GM19452 (cell line): ENCODE measurements around the gene OPRL1.

Experiments used
- ATAC-seq: cut with Tn5 transposase; IDR thresholded peaks from one replicate; pipeline ENCODE4 v1.9.1; 2021; ENCODE audit not compliant: unreplicated experiment

The OPRL1 gene

GRCh38 chr20:64070244-64070993 lies 9.5 kb upstream of the OPRL1 start:
- ATAC-seq: no peak

GRCh38 chr20:64071341-64072332 lies 8.2 kb upstream of the OPRL1 start:
- no peak for ATAC-seq

DNA sequence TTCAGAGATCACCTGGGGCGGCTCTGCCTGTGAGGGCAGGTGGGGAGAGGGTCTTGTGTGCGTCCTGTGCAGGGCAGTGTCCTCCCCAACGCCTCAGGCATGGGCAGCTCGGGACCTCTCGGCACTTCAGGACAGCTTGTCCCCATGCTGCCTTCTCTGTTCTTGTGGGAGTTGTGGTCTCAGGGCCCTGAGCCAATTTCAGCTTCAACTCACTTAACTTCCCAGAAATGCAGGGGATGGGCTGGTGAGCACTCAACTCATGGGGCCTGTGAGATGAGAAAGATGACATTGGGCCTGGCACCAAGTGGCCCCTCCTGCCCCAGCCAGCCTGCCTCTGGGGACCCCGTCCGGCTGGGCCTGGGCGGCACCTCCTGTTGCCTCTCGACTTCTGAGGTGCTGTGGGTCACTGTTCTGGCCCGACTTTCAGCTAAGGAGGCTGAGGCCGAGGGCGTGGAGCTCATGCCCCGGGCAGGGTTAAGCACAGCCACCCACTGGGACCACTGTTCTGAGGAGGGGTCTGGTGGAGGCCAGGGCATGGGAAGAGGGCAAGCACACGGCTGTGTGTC lies 7.3 kb upstream of the OPRL1 start:
- no peak for ATAC-seq

DNA sequence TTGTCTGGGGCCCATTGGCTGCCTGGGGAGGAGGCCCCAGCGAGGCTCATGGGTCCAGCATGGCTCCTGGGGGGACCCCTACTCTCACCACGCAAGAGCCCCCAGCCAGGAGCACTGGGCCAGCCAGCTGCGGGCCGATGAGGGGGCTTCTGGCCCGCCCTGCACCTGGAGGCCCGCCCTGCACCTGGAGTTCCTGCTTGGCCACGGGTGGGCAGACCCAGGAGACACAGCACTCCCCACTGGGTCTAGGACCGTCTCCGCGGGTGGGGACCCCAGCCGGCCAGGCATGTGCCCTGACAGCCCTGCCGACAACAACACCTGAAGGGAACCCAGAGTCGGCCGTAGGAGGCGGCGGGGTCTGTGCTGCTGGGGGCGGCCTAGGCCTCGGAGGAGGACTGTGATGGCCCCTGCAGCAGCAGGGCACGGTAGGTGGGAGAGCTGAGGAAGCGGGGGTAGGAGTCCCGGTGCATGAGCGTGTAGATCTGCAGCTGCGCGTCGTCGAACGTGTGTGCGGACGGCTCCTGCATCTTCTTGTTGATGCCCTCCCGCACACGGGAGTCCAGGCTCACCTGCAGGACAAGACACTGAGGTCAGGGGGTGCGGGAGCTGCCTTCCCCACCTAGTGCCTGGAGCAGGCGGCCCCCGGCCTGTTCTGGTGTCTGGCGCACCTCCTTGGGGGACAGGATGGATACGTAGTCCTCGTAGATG lies 6.3 kb upstream of the OPRL1 start:
- ATAC-seq: no peak

- ATAC-seq: no peak
Measured at GRCh38 chr20:64074184-64074789, 5.6 kb upstream of the OPRL1 start.

DNA sequence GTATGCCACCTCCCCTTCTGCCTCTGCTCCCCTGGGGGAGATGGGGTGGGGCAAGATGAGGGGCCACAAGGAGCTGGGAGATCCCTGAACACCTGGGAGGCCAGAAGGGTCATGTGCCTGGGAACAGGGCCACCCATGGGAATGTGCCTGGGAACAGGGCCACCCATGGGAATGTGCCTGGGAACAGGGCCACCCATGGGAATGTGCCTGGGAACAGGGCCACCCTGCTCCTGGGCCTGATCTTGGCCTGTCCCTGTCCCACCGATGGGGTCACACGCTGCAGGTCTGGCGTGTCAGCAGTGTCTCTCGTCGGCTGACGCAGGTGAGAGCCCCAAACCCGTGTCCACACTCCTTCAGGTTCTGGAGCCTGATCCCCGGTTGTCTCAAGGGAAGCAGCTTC lies 4.9 kb upstream of the OPRL1 start:
- no peak for ATAC-seq

DNA sequence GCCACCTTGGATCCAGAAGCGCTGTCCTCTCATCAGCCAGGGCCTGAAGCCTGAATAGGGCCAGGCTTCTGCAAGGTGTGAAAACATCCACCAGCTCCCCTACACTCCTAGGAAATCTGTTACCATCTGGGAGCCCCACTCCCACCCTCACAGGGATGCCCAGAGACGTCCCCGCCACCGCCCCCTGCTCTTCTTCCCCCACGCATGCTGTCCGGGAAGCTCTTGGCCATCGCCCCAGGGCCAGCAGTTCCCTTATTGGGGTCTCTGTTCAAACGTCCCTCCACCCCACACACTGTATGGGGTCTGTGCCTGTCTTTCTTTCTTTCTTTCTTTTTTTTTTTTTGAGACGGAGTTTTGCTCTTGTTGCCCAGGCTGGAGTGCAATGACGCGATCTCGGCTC lies 4.3 kb upstream of the OPRL1 start:
- no peak for ATAC-seq

- no peak for ATAC-seq
Measured at GRCh38 chr20:64076061-64076997, 3.6 kb upstream of the OPRL1 start.

GRCh38 chr20:64077094-64077493 lies 2.8 kb upstream of the OPRL1 start:
- no peak for ATAC-seq

DNA sequence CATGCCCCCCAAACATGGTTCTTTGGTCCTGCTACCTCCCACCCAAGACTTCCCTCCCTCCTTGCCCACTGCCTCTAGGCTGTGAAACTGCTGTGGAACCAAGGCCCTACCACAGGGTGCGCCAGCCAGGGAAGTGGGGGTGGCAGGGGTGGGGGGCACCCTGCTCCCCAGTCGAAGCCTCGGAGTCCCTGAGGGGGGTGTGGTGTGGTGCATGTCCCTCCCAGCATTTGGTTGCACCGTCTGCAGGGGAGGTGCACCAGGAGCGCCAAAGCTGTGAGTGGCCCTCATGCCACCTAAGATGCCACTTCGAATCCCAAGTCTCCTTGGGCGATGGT lies 2.4 kb upstream of the OPRL1 start:
- no peak for ATAC-seq

GRCh38 chr20:64077876-64078551 lies 1.9 kb upstream of the OPRL1 start:
- no peak for ATAC-seq

GRCh38 chr20:64078934-64079272 lies 979 bp upstream of the OPRL1 start:
- ATAC-seq: no peak

DNA sequence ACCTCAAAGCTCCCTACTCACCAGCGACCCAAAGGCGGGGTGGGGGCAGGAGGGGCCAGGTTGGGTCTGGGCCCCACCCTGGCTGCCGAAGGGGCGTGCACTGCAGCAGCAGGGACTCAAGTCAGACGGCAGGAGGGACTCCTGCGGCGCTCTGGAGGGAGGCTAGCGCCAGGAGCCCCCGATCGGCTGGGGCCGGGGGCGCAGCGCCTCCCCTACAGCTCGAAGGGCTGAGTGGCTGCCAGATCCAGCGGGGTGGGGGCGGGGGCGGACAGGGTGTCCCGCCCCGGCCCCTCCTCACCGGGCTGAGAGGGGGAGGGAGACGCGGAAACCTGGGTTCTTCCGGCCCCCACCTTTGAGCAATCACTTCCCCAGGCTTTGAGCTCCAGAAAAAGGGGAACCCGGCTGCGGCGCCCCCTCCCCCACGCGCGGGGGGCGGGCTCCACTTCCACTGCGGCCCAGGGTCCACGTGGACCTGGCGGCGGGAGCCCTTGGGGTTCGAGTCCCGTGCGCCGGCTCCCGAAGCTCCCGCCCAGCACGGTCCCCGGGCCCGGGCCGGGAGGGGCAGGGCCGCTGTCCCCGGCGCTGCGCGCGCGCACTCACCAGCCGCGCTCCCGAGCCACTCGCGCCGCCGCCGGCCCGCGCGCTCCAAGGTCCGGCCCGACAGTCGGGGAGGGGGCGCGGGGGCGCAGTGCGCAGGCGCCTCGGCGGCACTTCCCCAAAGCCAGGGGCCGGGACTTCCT lies 439 bp upstream of the OPRL1 start, which contains the start of gene RGS19:
Gene RGS19 (minus strand): TSS at position 246 of the 740 bp plus-strand sequence. CDS start 2,632 bp downstream, outside the sequence.
- ATAC-seq: peak; percentile 37

GRCh38 chr20:64080813-64081623 lies 1.1 kb downstream of the OPRL1 start:
- no peak for ATAC-seq

DNA sequence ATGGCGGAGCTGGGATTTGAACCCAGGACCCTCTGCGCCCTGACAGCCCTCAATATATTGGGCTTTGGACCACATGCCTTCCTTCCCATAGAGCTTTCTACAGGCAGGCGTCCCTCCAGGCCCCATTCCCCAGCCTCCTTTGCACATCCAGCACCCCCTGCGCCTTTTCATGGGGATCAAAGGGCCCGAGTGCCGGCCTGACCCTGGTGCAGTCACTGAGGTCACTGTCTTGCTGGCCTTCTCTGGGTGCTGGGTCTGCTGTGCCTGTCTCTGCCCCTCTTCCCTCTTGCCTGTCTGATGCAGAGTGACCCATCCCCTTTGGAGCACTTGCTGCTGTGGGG lies 1.7 kb downstream of the OPRL1 start:
- no peak for ATAC-seq

GRCh38 chr20:64082126-64082731 lies 2.3 kb downstream of the OPRL1 start:
- no peak for ATAC-seq

DNA sequence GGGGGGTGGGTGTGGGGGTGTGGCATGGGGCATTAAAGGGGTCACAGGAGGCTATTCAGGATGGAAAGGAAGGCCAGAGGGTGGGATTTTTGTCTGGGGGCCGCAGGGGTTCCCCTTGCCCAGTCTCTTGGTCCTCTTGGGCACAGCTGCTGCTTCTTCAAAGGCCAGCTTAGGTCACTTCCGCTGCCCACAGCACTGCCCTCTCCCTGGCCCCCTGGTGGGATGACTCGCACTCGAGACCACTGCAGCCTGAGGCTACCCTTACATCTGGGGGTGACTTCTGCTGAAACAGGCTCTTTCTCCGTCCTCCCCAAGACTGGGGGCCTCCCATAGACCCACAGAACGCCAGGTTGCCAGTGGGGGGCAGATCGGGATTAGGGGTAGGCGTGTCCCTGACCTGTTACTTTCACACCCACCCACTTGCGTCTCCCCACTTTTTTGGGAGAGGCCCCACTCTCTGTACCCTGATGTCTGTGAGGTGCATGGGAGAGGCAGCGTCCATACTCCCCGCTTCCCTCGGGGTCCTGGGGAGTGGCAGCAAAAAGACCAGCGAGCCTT lies 3.0 kb downstream of the OPRL1 start:
- no peak for ATAC-seq
